Muscle of leg (tissue), 16 donors: ENCODE measurements around the gene KRTAP19-8. TPM values are rescaled to one million over a fixed set of nuclear protein-coding genes. Genes with fewer than 3 reads are reported as not detected.
A peak's percentile ranks its signal among the peaks of the same experiment; 100 is the strongest.

ENCODE experiments used
- DNase-seq: peaks from one replicate; pipeline ENCODE4 v3.0.0; 2013
- H3K27ac ChIP-seq: one replicate; pipeline ENCODE4 v1.5.1; 2013; ENCODE audit warnings: mild to moderate bottlenecking, low read length, control low read depth
- H3K27me3 ChIP-seq: one replicate; pipeline ENCODE4 v1.6.1; 2013; ENCODE audit warnings: low read length; ENCODE audit not compliant: control insufficient read depth, insufficient read depth
- H3K36me3 ChIP-seq: one replicate; pipeline ENCODE4 v1.6.1; 2013; ENCODE audit warnings: low read length; ENCODE audit not compliant: control insufficient read depth, insufficient read depth
- H3K4me1 ChIP-seq: one replicate; pipeline ENCODE4 v1.6.1; 2013; ENCODE audit warnings: low read length; ENCODE audit not compliant: control insufficient read depth, insufficient read depth
- H3K4me3 ChIP-seq: one replicate; pipeline ENCODE4 v1.5.1; 2013; ENCODE audit warnings: low read length, control low read depth
- H3K9me3 ChIP-seq: replicated peaks from 2 replicates; pipeline ENCODE4 v1.6.1; 2013; ENCODE audit warnings: low read depth, low read length; ENCODE audit not compliant: control insufficient read depth
- WGBS: methylation state at CpG from one replicate; pipeline ENCODE4 v1.1.5; 2013; ENCODE audit warnings: missing lambda C conversion rate; ENCODE audit not compliant: insufficient coverage; 5-methylcytosine and 5-hydroxymethylcytosine counted together
- long read RNA-seq, 11 donors: transcript quantifications; one replicate each; lab custom pipeline, GENCODE V29; 2026
- polyA plus RNA-seq, 8 donors: library from polyadenylated mRNA; unstranded; fragments of 120-200 nt; gene quantifications; one replicate each; pipeline versions ENCODE4 v1.2.1 to v1.2.3, GENCODE V29; 2013; ENCODE audit warnings: inconsistent platforms in 1 of 8, low replicate concordance in 1 of 8; ENCODE audit not compliant: insufficient read length in 8 of 8, insufficient read depth in 1 of 8
- total RNA-seq: library from RNA; stranded (reverse); fragments of 120-200 nt; gene quantifications from one replicate; pipeline ENCODE4 v1.2.4, GENCODE V29; 2013

KRTAP19-8 gene
- total RNA-seq = not detected
- not detected for polyA plus RNA-seq
- long read RNA-seq, donor 1 = 0 reads
- long read RNA-seq, donor 2 = 0 reads
- long read RNA-seq, donor 3 = 0 reads
- long read RNA-seq, donor 4 = 0 reads
- long read RNA-seq, donor 5 = 0 reads
- long read RNA-seq, donor 6 = 0 reads
- long read RNA-seq, donor 7 = 0 reads
- long read RNA-seq, donor 8 = 0 reads
- long read RNA-seq, donor 9 = 0 reads
- long read RNA-seq, donor 10, partial matches to known transcripts = 0 of 1 reads
- long read RNA-seq, donor 10, other reads (novel, unspliced or antisense) = 0 of 1 reads
- long read RNA-seq, donor 11 = 0 reads

DNA sequence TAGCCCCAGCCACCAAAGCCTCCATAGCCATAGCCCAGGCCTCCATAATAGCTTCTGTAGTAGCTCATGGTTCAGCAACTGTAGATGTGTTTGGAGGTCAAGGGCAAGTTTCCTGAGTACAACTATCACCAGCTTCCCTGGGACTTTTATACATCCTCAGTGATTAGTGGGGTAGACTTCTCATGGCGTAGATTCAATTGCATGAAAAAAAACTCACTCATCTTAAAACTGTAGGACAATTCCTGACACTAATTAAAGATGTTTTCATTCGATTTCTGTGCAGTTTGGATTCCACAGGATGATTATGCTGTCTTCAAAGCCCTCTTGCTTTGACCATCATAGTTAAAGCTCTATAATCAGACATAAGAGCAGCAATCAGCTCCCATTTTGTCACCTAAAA, at the start of gene KRTAP19-8:
TSS of gene KRTAP19-8 (minus strand) at position 101 of the 400 bp plus-strand sequence. CDS start at position 68, 33 bp downstream.
- no peak for DNase-seq
- no peaks in the 10 kb centered on the region for H3K4me1 ChIP-seq

GRCh38 chr21:31087639-31088473, 49.6 kb upstream of the KRTAP19-8 start:
- H3K27ac ChIP-seq = no peak overlapping the region
- WGBS = 71% methylated on average over 32 of the region's 34 CpGs
- H3K4me3 ChIP-seq = no peak overlapping the region
- H3K9me3 ChIP-seq = no peaks in the 10 kb centered on the region
- no peaks in the 10 kb centered on the region for H3K36me3 ChIP-seq
- no peaks in the 10 kb centered on the region for H3K27me3 ChIP-seq
- DNase-seq = no peak
- no peaks in the 10 kb centered on the region for H3K4me1 ChIP-seq

More for the DNA sequence above, at the start of gene KRTAP19-8:
- no peaks in the 10 kb centered on the region for H3K9me3 ChIP-seq
- H3K27me3 ChIP-seq = no peaks in the 10 kb centered on the region
- H3K27ac ChIP-seq = no peak within 1 kb of the TSS
- 67% methylated on average over 1 of the region's 2 CpGs for WGBS
- no peak within 1 kb of the TSS for H3K4me3 ChIP-seq
- H3K36me3 ChIP-seq = no peaks in the 10 kb centered on the region

GRCh38 chr21:31084689-31085088, 46.4 kb upstream of the KRTAP19-8 start:
- WGBS = no CpG with 5 or more reads among the region's 6 CpGs
- Histone ChIP-seq H3K27me3 (no peaks in the 10 kb centered on the region), H3K4me1 (no peaks in the 10 kb centered on the region), H3K36me3 (no peaks in the 10 kb centered on the region), H3K27ac (no peak overlapping the region), H3K4me3 (no peak overlapping the region), H3K9me3 (no peaks in the 10 kb centered on the region)
- no peak for DNase-seq

- DNase-seq = no peak
- Histone ChIP-seq H3K27me3 (no peaks in the 10 kb centered on the region), H3K4me3 (no peak overlapping the region), H3K9me3 (no peaks in the 10 kb centered on the region), H3K36me3 (no peaks in the 10 kb centered on the region), H3K4me1 (no peaks in the 10 kb centered on the region), H3K27ac (no peak overlapping the region)
- 100% methylated on average over 1 of the region's 4 CpGs for WGBS
Measured at GRCh38 chr21:31078796-31079195, 40.5 kb upstream of the KRTAP19-8 start.

DNA sequence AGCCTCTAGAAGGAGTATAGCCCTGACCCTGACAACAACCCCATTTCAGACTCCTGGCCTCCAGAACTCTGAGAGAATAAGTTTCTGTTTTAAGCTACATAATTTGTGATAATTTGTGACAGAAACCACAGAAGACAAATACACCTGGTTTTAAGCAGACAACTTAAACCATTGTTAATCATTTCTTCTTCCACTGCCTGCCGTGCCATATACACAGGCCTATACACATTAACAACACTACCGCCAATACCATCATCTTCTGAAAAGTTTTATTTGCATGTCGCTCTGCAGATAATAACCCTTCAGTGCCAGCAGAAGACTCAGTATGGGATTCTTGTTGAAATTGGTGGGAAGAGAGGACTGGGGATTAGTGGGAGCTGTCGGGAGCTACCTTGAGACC, 39.9 kb upstream of the KRTAP19-8 start:
- no peak for DNase-seq
- no peaks in the 10 kb centered on the region for H3K9me3 ChIP-seq
- H3K27ac ChIP-seq = no peak overlapping the region
- H3K4me3 ChIP-seq = no peak overlapping the region
- 100% methylated on average over 2 of the region's 4 CpGs for WGBS
- H3K4me1 ChIP-seq = no peaks in the 10 kb centered on the region
- H3K36me3 ChIP-seq = no peaks in the 10 kb centered on the region
- H3K27me3 ChIP-seq = no peaks in the 10 kb centered on the region

DNA sequence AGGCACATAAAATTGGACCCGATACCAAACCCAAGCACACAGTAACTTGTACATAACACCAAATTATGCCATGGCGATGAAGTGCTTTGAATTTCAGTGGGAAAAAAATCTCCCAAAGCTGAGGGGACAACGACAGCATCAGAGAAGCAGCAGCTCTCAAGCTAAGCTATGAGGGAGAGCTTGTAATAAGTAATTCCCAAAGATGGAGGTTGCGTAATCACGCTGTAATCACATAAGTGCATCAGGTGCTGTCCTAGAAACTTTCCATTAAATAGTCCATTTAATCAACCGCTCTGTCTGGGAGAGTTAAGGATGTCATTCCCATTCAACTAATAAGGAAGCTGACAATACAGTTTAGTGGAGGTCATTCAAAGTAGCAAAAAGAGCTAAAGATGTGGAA, 37.6 kb upstream of the KRTAP19-8 start:
- Histone ChIP-seq H3K9me3 (no peaks in the 10 kb centered on the region), H3K4me1 (no peaks in the 10 kb centered on the region), H3K36me3 (no peaks in the 10 kb centered on the region), H3K27ac (no peak overlapping the region), H3K27me3 (no peaks in the 10 kb centered on the region), H3K4me3 (no peak overlapping the region)
- DNase-seq = no peak
- no CpG with 5 or more reads among the region's 6 CpGs for WGBS

GRCh38 chr21:31072533-31072932, 34.3 kb upstream of the KRTAP19-8 start:
- no peak for DNase-seq
- H3K4me1 ChIP-seq = no peaks in the 10 kb centered on the region

DNA sequence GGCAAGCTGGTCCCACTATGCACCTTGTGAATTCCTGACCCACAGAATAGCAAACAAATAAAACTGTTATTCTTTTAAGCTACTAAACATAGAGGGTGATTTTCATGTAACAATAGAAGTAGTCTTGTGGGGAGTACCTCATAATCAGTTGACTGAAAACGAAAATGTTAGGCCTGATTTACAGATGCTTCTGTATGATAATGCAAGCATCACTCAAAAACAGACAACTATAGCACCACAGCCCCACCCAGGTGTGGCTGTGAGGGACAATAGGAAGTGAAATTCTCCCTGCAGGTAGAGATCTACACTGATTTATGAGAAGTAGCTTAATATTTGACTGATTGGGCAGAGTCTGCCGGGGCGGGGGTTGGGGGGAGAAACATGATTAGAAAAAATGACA, 26.5 kb upstream of the KRTAP19-8 start:
- Histone ChIP-seq H3K4me1 (no peaks in the 10 kb centered on the region), H3K27ac (no peak overlapping the region), H3K27me3 (no peaks in the 10 kb centered on the region), H3K4me3 (no peak overlapping the region), H3K9me3 (no peaks in the 10 kb centered on the region), H3K36me3 (no peaks in the 10 kb centered on the region)
- no peak for DNase-seq
- 94% methylated on average over 2 of the region's 3 CpGs for WGBS

More at GRCh38 chr21:31072533-31072932, 34.3 kb upstream of the KRTAP19-8 start:
- Histone ChIP-seq H3K4me3 (no peak overlapping the region), H3K27me3 (no peaks in the 10 kb centered on the region), H3K36me3 (no peaks in the 10 kb centered on the region), H3K27ac (no peak overlapping the region), H3K9me3 (no peaks in the 10 kb centered on the region)
- 31% methylated on average over 2 of the region's 4 CpGs for WGBS

GRCh38 chr21:31052489-31053142, 14.3 kb upstream of the KRTAP19-8 start:
- Histone ChIP-seq H3K27me3 (no peaks in the 10 kb centered on the region), H3K36me3 (no peaks in the 10 kb centered on the region), H3K27ac (no peak overlapping the region), H3K4me1 (no peaks in the 10 kb centered on the region), H3K4me3 (no peak overlapping the region), H3K9me3 (no peaks in the 10 kb centered on the region)
- 94% methylated on average over 3 of the region's 5 CpGs for WGBS
- no peak for DNase-seq

DNA sequence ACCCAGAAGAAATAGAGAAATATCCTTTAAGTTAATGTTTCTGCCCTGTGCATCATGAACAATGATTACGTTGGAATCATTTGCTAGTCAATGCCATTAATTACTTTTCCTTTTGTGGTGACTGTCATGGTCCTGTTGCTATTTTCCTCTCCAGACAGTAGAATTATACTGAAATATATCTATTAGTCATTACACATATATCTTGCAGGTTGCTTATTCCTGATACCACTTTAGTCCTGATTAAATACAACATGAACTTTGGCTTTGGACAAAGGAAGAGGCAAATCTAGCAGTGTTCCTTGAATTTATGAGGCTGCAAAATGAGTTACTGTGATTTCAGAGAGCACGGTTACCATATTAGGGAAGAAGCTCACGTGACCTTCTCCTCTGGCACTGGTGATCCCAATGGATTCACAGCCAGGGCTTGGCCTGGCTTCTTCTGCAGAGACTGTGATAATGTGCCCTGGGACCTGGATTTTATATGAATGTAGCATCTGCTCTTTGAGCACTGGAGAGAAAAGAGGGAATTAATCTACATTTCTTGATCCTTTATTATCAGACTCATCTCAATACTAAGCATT, 12.4 kb upstream of the KRTAP19-8 start:
- DNase-seq = peak; percentile 8
- no peaks in the 10 kb centered on the region for H3K27me3 ChIP-seq
- no peaks in the 10 kb centered on the region for H3K9me3 ChIP-seq
- no peak overlapping the region for H3K27ac ChIP-seq
- no peaks in the 10 kb centered on the region for H3K4me1 ChIP-seq
- 54% methylated on average over 2 of the region's 3 CpGs for WGBS
- no peak overlapping the region for H3K4me3 ChIP-seq
- H3K36me3 ChIP-seq = no peaks in the 10 kb centered on the region
